ENCODE results near the gene ANO2.

The ANO2 gene

GRCh38 chr12:5549011-5549410 is 396.0 kb downstream of the ANO2 start:
- TF ChIP-seq TAF1 (IDR thresholded peaks at IDR 0.05; ENCODE audit: low read depth) (no peak), ZBTB7A (IDR thresholded peaks at IDR 0.05; ENCODE audit: low read depth) (no peak)

DNA sequence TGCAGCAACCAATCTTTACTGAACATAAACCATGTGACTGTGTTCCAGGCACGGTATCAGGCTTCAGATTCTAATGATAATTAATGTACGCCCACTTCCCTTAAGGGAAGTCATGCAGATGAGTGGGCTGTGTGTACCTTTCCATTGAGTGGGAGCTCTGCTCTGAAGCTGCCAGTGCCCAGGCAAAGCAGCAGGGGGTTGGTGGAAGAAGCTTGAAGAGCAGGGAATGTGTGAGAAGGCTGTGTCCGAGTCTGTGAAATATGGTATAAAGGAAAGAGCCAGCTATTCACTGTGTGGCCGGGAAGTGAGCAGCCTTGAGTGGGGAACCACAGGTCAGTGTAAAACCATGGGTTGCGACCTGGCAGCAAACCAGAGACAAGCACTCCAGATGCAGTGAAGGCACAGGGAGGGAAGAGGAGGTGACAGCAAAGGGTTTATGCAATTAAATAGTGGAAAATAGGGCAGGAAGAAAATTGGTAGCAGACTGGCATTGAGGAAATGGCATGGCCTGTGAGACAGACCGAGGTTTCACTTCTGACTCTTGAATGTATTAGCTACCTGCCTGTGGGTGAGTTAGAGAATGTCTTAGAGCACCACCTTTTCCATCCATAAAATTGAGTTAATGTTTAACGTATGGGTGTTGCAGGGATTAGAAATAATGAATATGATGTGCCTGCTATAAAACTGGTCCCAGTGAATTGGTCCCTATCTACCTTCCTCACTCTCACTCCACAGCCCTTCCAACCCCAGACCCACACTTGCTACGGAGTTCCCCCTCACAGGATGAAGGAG is 396.7 kb downstream of the ANO2 start:
- TF ChIP-seq EGR1 (IDR thresholded peaks at IDR 0.05) = no peak
- no peak for TF ChIP-seq RAD21 (IDR thresholded peaks at IDR 0.05; ENCODE audit: low read depth)
- TF ChIP-seq CEBPB (IDR thresholded peaks at IDR 0.05) = no peak
- no peak for TF ChIP-seq FOXM1 (IDR thresholded peaks at IDR 0.05; ENCODE audit: borderline replicate concordance, low read depth)

DNA sequence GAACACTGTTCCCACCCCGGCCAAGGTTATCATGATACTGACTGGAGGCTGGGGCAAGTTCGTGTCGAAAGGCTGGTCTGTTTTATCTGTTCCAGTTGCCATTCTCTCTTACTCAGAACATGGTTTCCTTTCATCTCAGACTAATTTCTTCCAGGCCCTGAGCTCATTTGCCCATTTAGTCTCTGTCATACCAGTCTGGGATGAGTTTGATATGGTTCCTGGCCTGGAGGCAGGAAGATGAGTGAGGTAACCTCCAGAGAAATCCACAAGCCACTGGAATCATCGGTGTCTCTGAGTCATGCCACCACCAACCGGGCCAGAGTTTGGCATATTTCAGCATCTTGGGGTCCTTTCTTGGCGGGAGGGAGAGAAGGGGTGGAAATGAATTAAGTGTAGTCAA is 398.4 kb downstream of the ANO2 start:
- TF ChIP-seq NFIC (IDR thresholded peaks at IDR 0.05) (no peak), ZBTB7A (IDR thresholded peaks at IDR 0.05; ENCODE audit: low read depth) (no peak), RAD21 (IDR thresholded peaks at IDR 0.05; ENCODE audit: low read depth) (no peak), EGR1 (IDR thresholded peaks at IDR 0.05) (no peak), REST (IDR thresholded peaks at IDR 0.05; ENCODE audit: low read depth) (no peak), EP300 (IDR thresholded peaks at IDR 0.05; ENCODE audit: borderline replicate concordance) (no peak), CEBPB (IDR thresholded peaks at IDR 0.05) (no peak), FOXM1 (IDR thresholded peaks at IDR 0.05; ENCODE audit: borderline replicate concordance, low read depth) (no peak), YY1 (IDR thresholded peaks at IDR 0.05; ENCODE audit: low read depth) (no peak), TCF12 (IDR thresholded peaks at IDR 0.05; ENCODE audit: low read depth) (no peak), USF1 (IDR thresholded peaks at IDR 0.05) (no peak), TEAD4 (IDR thresholded peaks at IDR 0.05) (no peak), CREB1 (IDR thresholded peaks at IDR 0.05; ENCODE audit: low read depth) (no peak), TAF1 (IDR thresholded peaks at IDR 0.05; ENCODE audit: low read depth) (no peak)
- TF ChIP-seq, protein P1, sequence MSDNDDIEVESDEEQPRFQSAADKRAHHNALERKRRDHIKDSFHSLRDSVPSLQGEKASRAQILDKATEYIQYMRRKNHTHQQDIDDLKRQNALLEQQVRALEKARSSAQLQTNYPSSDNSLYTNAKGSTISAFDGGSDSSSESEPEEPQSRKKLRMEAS (IDR thresholded peaks at IDR 0.05) = no peak

GRCh38 chr12:5537771-5538170 is 407.3 kb downstream of the ANO2 start:
- TF ChIP-seq TCF12 (IDR thresholded peaks at IDR 0.05; ENCODE audit: low read depth) (no peak), USF1 (IDR thresholded peaks at IDR 0.05) (no peak), NFIC (IDR thresholded peaks at IDR 0.05) (no peak), TEAD4 (IDR thresholded peaks at IDR 0.05) (no peak), CREB1 (IDR thresholded peaks at IDR 0.05; ENCODE audit: low read depth) (no peak), FOXM1 (IDR thresholded peaks at IDR 0.05; ENCODE audit: borderline replicate concordance, low read depth) (no peak), REST (IDR thresholded peaks at IDR 0.05; ENCODE audit: low read depth) (no peak), YY1 (IDR thresholded peaks at IDR 0.05; ENCODE audit: low read depth) (no peak), ZBTB7A (IDR thresholded peaks at IDR 0.05; ENCODE audit: low read depth) (no peak), CEBPB (IDR thresholded peaks at IDR 0.05) (no peak)
- TF ChIP-seq, protein P1 (IDR thresholded peaks at IDR 0.05) = no peak

DNA sequence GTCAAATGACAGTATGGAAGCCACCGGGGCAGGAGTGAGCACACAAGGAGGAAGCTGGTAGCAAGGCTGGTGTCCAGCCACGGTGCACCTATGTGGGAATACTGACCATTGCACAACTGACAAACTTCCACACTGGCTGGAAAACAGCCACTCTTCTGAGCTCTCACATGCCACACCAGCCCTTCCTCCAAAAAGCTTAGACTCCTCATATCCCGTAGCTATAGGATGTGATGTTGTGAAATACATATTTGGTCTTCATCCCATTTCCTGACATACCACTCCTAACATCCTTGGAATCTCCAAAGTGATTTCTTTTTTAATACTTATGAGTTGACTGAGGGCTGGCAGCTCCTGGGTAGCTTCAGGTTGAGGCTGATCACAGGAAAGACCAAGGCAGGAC is 409.5 kb downstream of the ANO2 start:
- TF ChIP-seq TEAD4 (IDR thresholded peaks at IDR 0.05) (no peak), ZBTB7A (IDR thresholded peaks at IDR 0.05; ENCODE audit: low read depth) (no peak), TCF12 (IDR thresholded peaks at IDR 0.05; ENCODE audit: low read depth) (no peak), EP300 (IDR thresholded peaks at IDR 0.05; ENCODE audit: borderline replicate concordance) (no peak)

GRCh38 chr12:5534426-5535199 is 410.4 kb downstream of the ANO2 start:
- TF ChIP-seq CEBPB (IDR thresholded peaks at IDR 0.05) = no peak
- TF ChIP-seq, protein P1 (IDR thresholded peaks at IDR 0.05) = no peak
- no peak for TF ChIP-seq REST (IDR thresholded peaks at IDR 0.05; ENCODE audit: low read depth)
- no peak for TF ChIP-seq USF1 (IDR thresholded peaks at IDR 0.05)
- no peak for TF ChIP-seq TEAD4 (IDR thresholded peaks at IDR 0.05)
